Sigmoid colon (tissue), 7 donors: Measurements from ENCODE around the gene FAM53A. TPM values are rescaled to one million over a fixed set of nuclear protein-coding genes. Genes with fewer than 3 reads are reported as not detected.

ENCODE experiments used
- DNase-seq: peaks from one replicate; pipeline ENCODE4 v3.0.0-alpha.2; 2019
- H3K27ac ChIP-seq, 4 donors: fragments of 200-600 bp; sonication (generic); one replicate each; pipeline ENCODE4 v1.5.1; 2016 to 2019; ENCODE audit warnings: mild to moderate bottlenecking in 1 of 4
- H3K27me3 ChIP-seq, 3 donors: fragments of 200-600 bp; sonication (generic); one replicate each; pipeline ENCODE4 v1.5.1; 2019; ENCODE audit warnings: mild to moderate bottlenecking in 1 of 3
- H3K36me3 ChIP-seq, 4 donors: fragments of 200-600 bp; sonication (generic); one replicate each; pipeline ENCODE4 v1.5.1; 2016 to 2019
- H3K4me1 ChIP-seq, 4 donors: fragments of 200-600 bp; sonication (generic); one replicate each; pipeline ENCODE4 v1.5.1; 2017 to 2019
- H3K4me3 ChIP-seq, 4 donors: fragments of 200-600 bp; sonication (generic); one replicate each; pipeline ENCODE4 v1.5.1; 2017 to 2019; ENCODE audit warnings: mild to moderate bottlenecking in 2 of 4, moderate library complexity in 1 of 4
- H3K9me3 ChIP-seq, 4 donors: fragments of 200-600 bp in 3 of 4; sonication (generic) in 3 of 4; one replicate each; pipeline versions ENCODE4 v1.5.1 to v1.6.1; 2013 to 2019
- CTCF ChIP-seq, 4 experiments: fragments of 450-650 bp in 3 of 4; fragments of 200-600 bp in 1 of 4; IDR thresholded peaks; one replicate each; pipeline ENCODE4 v1.5.1; 2016 to 2019; ENCODE audit warnings: antibody characterized with exemption in 4 of 4, mild to moderate bottlenecking in 3 of 4, moderate library complexity in 2 of 4
- EP300 ChIP-seq, 4 donors: sonication (generic); formaldehyde crosslinking; IDR thresholded peaks; one replicate each; pipeline ENCODE4 v1.6.1; 2017; ENCODE audit warnings: antibody characterized with exemption in 4 of 4
- POLR2A ChIP-seq, 2 donors: fragments of 450-650 bp; IDR thresholded peaks; one replicate each; pipeline ENCODE4 v1.6.1; 2016; ENCODE audit warnings: antibody characterized with exemption in 2 of 2, mild to moderate bottlenecking in 2 of 2, moderate library complexity in 2 of 2
- POLR2AphosphoS5 ChIP-seq, 4 donors: sonication (generic); formaldehyde crosslinking; IDR thresholded peaks; one replicate each; pipeline ENCODE4 v1.6.1; 2017; ENCODE audit warnings: antibody characterized with exemption in 4 of 4
- WGBS, 2 donors: extraction: QIAGEN DNeasy Blood & Tissue Kit; methylation state at CpG; one replicate each; pipeline ENCODE4 v1.1.7; 2013; 5-methylcytosine and 5-hydroxymethylcytosine counted together
- intact Hi-C: fragments of 100-400 bp; cut with DNase I; formaldehyde crosslinking; loops from one replicate; pipeline ENCODE4 v1.15.1; 2023
- polyA plus RNA-seq, 3 donors: library from polyadenylated mRNA; stranded (reverse); fragments of 200-250 nt; gene quantifications; one replicate each; pipeline ENCODE4 v1.2.3, GENCODE V29; 2013
- total RNA-seq, 4 donors: library from RNA; depleted of rRNA; stranded (reverse); fragments of >200 nt; gene quantifications; one replicate each; pipeline ENCODE4 v1.1.0, GENCODE V29; 2016
- donor health status: healthy with polysubstance abuse.
- donor health status: Bipolar disorder and iron deficiency.
- donor health status: healthy.

FAM53A gene
- total and polyA plus RNA-seq, 7 donors = 0.23 to 4.1 (median 1.4) TPM

GRCh38 chr4:1598206-1599025, 85.7 kb downstream of the FAM53A start:
- Histone ChIP-seq H3K9me3 (no peaks in the 10 kb centered on the region), H3K27ac (no peak overlapping the region), H3K27me3 (peaks cover 0 to 23% (median 4%) of the 10 kb centered on the region in 3 donors), H3K4me1 (no peaks in the 10 kb centered on the region), H3K36me3 (no peaks in the 10 kb centered on the region), H3K4me3 (no peak overlapping the region)
- TF ChIP-seq CTCF (IDR thresholded peaks at IDR 0.05) (no peak), EP300 (IDR thresholded peaks at IDR 0.05) (no peak), POLR2A (IDR thresholded peaks at IDR 0.05) (no peak), POLR2AphosphoS5 (IDR thresholded peaks at IDR 0.05) (no peak)
- intact Hi-C loops = no loop called here
- peak; percentile 57 for DNase-seq
- WGBS, 2 donors = 84 to 88% methylated on average over 42 of the region's 42 CpGs

GRCh38 chr4:1597021-1597931, 86.8 kb downstream of the FAM53A start:
- Histone ChIP-seq H3K36me3 (no peaks in the 10 kb centered on the region), H3K27me3 (peaks cover 0 to 12% (median 4%) of the 10 kb centered on the region in 3 donors), H3K27ac (no peak overlapping the region), H3K4me3 (no peak overlapping the region), H3K9me3 (no peaks in the 10 kb centered on the region), H3K4me1 (no peaks in the 10 kb centered on the region)
- WGBS, 2 donors = 89 to 92% methylated on average over 26 of the region's 26 CpGs
- peak; percentile 51 for DNase-seq
- TF ChIP-seq POLR2A (IDR thresholded peaks at IDR 0.05) = no peak
- intact Hi-C loops = no loop called here

- no peaks in the 10 kb centered on the region for H3K4me1 ChIP-seq
- peaks cover 0 to 5% (median 2%) of the 10 kb centered on the region in 4 donors for H3K9me3 ChIP-seq
- TF ChIP-seq EP300 (IDR thresholded peaks at IDR 0.05) (no peak), POLR2AphosphoS5 (IDR thresholded peaks at IDR 0.05) (no peak), POLR2A (IDR thresholded peaks at IDR 0.05) (no peak), CTCF (IDR thresholded peaks at IDR 0.05) (no peak)
- peak; percentile 26 for DNase-seq
- intact Hi-C loops = no loop called here
- peaks cover 0 to 9% (median 4%) of the 10 kb centered on the region in 3 donors for H3K27me3 ChIP-seq
- 91 to 92% methylated on average over 16 of the region's 16 CpGs for WGBS, 2 donors
- no peak overlapping the region for H3K4me3 ChIP-seq
- H3K36me3 ChIP-seq = no peaks in the 10 kb centered on the region
- H3K27ac ChIP-seq = no peak overlapping the region
These were observed 87.7 kb downstream of the FAM53A start for GRCh38 chr4:1596393-1596792.

- H3K9me3 ChIP-seq = peaks cover 0 to 10% (median 4%) of the 10 kb centered on the region in 4 donors
- H3K4me3 ChIP-seq = no peak overlapping the region
- H3K4me1 ChIP-seq = no peaks in the 10 kb centered on the region
- WGBS, 2 donors = 82 to 91% methylated on average over 10 of the region's 10 CpGs
- TF ChIP-seq CTCF (IDR thresholded peaks at IDR 0.05) (no peak), POLR2A (IDR thresholded peaks at IDR 0.05) (no peak), POLR2AphosphoS5 (IDR thresholded peaks at IDR 0.05) (no peak), EP300 (IDR thresholded peaks at IDR 0.05) (no peak)
- H3K27ac ChIP-seq = no peak overlapping the region
- H3K36me3 ChIP-seq = no peaks in the 10 kb centered on the region
- intact Hi-C loops = no loop called here
- H3K27me3 ChIP-seq = peaks cover 0 to 5% (median 4%) of the 10 kb centered on the region in 3 donors
- peak; percentile 28 for DNase-seq
These were observed 88.3 kb downstream of the FAM53A start for GRCh38 chr4:1595789-1596325.
